SU-DHL-6 (cell line): ENCODE data around the gene TTBK2.

Experiments
- EZH2phosphoT487 ChIP-seq: fragments of 200-600 bp; sonication (generic), shearing (Covaris generic); conservative IDR thresholded peaks from 2 replicates; pipeline ENCODE4 v1.6.1; 2018; ENCODE audit warnings: mild to moderate bottlenecking, antibody characterized with exemption, low read length, moderate library complexity, mixed read lengths
- TF ChIP-seq, protein P1 (sequence below): fragments of 200-600 bp; sonication (generic); IDR thresholded peaks from one replicate; pipeline ENCODE4 v1.5.1; 2017; ENCODE audit warnings: antibody characterized with exemption, mild to moderate bottlenecking, low read length, moderate library complexity; ENCODE audit not compliant: insufficient read depth, poor library complexity, severe bottlenecking

- TF ChIP-seq, protein P1, sequence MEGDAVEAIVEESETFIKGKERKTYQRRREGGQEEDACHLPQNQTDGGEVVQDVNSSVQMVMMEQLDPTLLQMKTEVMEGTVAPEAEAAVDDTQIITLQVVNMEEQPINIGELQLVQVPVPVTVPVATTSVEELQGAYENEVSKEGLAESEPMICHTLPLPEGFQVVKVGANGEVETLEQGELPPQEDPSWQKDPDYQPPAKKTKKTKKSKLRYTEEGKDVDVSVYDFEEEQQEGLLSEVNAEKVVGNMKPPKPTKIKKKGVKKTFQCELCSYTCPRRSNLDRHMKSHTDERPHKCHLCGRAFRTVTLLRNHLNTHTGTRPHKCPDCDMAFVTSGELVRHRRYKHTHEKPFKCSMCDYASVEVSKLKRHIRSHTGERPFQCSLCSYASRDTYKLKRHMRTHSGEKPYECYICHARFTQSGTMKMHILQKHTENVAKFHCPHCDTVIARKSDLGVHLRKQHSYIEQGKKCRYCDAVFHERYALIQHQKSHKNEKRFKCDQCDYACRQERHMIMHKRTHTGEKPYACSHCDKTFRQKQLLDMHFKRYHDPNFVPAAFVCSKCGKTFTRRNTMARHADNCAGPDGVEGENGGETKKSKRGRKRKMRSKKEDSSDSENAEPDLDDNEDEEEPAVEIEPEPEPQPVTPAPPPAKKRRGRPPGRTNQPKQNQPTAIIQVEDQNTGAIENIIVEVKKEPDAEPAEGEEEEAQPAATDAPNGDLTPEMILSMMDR = no peak
- no peak for TF ChIP-seq EZH2phosphoT487
These were observed 208.0 kb downstream of the TTBK2 start for GRCh38 chr15:42712584-42712983.
